Stimulated activated naive B cell treated with anti-CD40 and anti-IgM and Interleukin-4, amounts not matched to agents 10 μg/mL and 1 μg/mL and 100 μg/mL, for 72 hours (primary cell): ENCODE results near the gene SLC9A2.

ENCODE experiments used
- ATAC-seq, 2 donors: fragments of 150-1000 bp; cut with Tn5 transposase; replicated peaks; 2 replicates each; pipeline ENCODE4 v1.10.0; 2021; ENCODE audit warnings: moderate library complexity in 1 of 2
- DNase-seq: peaks from one replicate; pipeline ENCODE4 v3.0.0; 2021
- H3K27ac Mint-ChIP-seq: one replicate; pipeline ENCODE4 v1.8.0; 2022; ENCODE audit warnings: mild to moderate bottlenecking, mixed read lengths
- H3K27me3 Mint-ChIP-seq, 2 donors: one replicate each; pipeline ENCODE4 v1.8.0; 2022; ENCODE audit warnings: mixed read lengths in 2 of 2
- H3K36me3 Mint-ChIP-seq, 2 donors: one replicate each; pipeline ENCODE4 v1.8.0; 2022; ENCODE audit warnings: mixed read lengths in 2 of 2, mild to moderate bottlenecking in 1 of 2
- H3K4me1 Mint-ChIP-seq, 2 donors: one replicate each; pipeline ENCODE4 v1.8.0; 2022; ENCODE audit warnings: mixed read lengths in 2 of 2, mild to moderate bottlenecking in 1 of 2
- H3K4me3 Mint-ChIP-seq, 2 donors: one replicate each; pipeline ENCODE4 v1.8.0; 2022; ENCODE audit warnings: mild to moderate bottlenecking in 2 of 2, mixed read lengths in 2 of 2, moderate library complexity in 1 of 2
- H3K9me3 Mint-ChIP-seq, 2 donors: one replicate each; pipeline ENCODE4 v1.8.0; 2022; ENCODE audit warnings: mixed read lengths in 2 of 2, mild to moderate bottlenecking in 1 of 2

SLC9A2 gene, protein sequence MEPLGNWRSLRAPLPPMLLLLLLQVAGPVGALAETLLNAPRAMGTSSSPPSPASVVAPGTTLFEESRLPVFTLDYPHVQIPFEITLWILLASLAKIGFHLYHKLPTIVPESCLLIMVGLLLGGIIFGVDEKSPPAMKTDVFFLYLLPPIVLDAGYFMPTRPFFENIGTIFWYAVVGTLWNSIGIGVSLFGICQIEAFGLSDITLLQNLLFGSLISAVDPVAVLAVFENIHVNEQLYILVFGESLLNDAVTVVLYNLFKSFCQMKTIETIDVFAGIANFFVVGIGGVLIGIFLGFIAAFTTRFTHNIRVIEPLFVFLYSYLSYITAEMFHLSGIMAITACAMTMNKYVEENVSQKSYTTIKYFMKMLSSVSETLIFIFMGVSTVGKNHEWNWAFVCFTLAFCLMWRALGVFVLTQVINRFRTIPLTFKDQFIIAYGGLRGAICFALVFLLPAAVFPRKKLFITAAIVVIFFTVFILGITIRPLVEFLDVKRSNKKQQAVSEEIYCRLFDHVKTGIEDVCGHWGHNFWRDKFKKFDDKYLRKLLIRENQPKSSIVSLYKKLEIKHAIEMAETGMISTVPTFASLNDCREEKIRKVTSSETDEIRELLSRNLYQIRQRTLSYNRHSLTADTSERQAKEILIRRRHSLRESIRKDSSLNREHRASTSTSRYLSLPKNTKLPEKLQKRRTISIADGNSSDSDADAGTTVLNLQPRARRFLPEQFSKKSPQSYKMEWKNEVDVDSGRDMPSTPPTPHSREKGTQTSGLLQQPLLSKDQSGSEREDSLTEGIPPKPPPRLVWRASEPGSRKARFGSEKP

DNA sequence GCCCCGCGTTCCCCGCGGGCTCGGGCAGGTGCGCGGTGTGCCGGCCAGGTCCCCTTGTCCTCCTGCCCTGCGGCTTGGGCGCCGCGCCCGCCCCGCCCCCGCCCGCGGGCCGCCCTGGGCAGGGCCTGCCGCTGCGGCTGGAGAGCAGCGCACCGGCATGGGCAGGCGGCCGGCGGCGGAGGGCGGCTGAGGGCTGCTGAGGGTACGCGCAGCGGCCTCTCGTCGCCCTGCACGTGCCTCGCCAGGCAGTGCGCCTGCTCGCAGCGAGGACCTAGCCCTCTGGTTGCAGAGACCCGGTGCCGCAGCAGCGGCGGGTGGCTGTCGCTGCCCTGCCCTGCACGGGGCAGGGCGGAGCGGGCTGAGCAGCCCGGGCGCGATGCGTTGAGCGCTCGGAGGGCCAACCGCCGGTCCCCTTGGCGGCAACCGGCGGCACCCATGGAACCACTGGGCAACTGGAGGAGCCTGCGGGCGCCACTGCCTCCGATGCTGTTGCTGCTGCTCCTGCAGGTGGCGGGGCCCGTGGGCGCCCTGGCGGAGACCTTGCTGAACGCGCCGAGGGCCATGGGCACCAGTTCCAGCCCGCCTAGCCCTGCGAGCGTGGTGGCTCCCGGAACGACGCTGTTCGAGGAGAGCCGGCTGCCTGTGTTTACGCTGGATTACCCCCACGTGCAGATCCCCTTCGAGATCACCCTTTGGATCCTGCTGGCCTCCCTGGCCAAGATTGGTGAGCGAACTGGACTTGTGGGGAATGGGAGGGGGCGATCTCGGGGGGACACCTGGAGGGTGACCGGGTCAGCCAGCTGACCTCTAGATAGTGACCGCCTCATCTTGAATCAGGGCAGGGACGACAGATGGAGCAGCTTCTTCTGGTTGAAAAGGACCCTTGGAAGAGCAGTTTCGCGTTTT lies at the start of gene SLC9A2:
Gene SLC9A2 (plus strand): TSS at position 140 of the 906 bp plus-strand sequence. CDS start 296 bp downstream, at position 436.
- peaks cover 42% of the 10 kb centered on the region in 2 donors for H3K27me3 Mint-ChIP-seq
- peaks cover 8 to 15% of the 10 kb centered on the region in 2 donors for H3K4me1 Mint-ChIP-seq
- H3K27ac Mint-ChIP-seq: no peak within 1 kb of the TSS
- no peaks in the 10 kb centered on the region for H3K36me3 Mint-ChIP-seq
- DNase-seq (no peak), ATAC-seq (peak; percentile 42 to 44)
- no peaks in the 10 kb centered on the region for H3K9me3 Mint-ChIP-seq
- peak within 1 kb of the TSS; percentile 76 to 77 for H3K4me3 Mint-ChIP-seq

DNA sequence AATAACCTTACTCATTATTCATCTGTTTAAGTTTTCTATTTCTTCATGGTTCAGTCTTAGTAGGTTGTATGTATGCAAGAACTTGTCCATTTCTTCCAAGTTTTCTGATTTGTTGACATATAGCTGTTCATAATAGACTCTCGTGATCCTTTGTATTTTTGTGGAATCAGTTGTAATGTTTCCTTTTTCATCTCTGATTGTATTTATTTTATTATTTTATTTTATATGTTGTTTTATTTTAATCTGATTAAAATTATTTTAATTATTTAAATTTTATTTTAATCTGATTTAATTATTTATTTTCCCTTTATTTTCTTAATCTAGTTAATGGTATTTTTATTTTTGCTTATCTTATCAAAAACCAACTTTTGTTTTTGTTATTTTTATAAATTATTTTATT lies 43.5 kb upstream of the SLC9A2 start:
- Mint-ChIP-seq H3K4me3 (no peak overlapping the region), H3K36me3 (no peaks in the 10 kb centered on the region), H3K27me3 (peaks cover 10 to 11% of the 10 kb centered on the region in 2 donors), H3K9me3 (peaks cover 13% of the 10 kb centered on the region in 2 donors), H3K4me1 (no peaks in the 10 kb centered on the region), H3K27ac (no peak overlapping the region)
- DNase-seq: no peak
- no peak for ATAC-seq

DNA sequence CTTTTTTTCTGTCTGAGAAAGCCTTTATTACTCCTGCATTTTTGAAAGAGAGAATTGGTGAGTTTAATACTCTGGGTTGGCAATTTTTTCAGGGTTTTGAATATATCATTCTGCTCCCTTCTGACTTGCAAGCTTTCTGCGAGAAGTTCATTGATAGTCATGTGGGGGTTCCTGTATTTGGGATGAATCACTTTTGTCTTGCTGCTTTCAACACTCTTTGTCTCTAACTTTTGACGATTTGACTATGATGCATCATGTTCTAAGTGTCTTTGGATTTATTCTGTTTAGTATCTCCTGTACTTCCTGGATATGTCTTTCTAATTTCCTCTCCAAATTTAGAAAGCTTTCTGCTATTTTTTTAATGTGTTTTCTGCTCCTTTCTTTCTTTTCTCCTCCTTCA lies 41.0 kb upstream of the SLC9A2 start:
- H3K9me3 Mint-ChIP-seq: peaks cover 12 to 13% of the 10 kb centered on the region in 2 donors
- H3K27ac Mint-ChIP-seq: no peak overlapping the region
- H3K4me3 Mint-ChIP-seq: no peak overlapping the region
- H3K4me1 Mint-ChIP-seq: peaks cover 2 to 6% of the 10 kb centered on the region in 2 donors
- no peak for DNase-seq
- peaks cover 11 to 13% of the 10 kb centered on the region in 2 donors for H3K27me3 Mint-ChIP-seq
- ATAC-seq: no peak
- H3K36me3 Mint-ChIP-seq: no peaks in the 10 kb centered on the region

DNA sequence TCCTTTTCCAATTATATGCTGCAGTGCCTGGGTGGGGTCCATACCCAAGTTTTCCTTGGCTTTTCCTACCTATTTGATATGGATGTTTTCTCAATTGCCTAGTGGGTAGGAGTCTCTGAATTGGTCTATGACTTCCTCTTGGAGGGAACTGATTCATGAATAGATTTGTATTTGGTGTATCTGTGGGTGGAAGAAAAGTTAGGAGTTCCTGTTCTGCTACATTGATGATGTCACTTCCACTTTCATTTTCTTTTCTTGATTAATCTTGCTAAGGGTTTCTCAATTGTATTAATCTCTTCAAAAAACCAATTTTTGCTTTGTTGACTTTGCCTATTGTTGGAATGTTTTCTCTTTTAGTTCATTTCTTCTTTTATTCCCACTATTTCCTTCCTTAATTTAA lies 37.4 kb upstream of the SLC9A2 start:
- peaks cover 6 to 9% of the 10 kb centered on the region in 2 donors for H3K9me3 Mint-ChIP-seq
- peak overlapping the region; percentile 43 to 56 for H3K4me3 Mint-ChIP-seq
- H3K36me3 Mint-ChIP-seq: no peaks in the 10 kb centered on the region
- H3K27me3 Mint-ChIP-seq: peaks cover 5 to 14% of the 10 kb centered on the region in 2 donors
- ATAC-seq: peak; percentile 49 to 75
- H3K4me1 Mint-ChIP-seq: peaks cover 2 to 6% of the 10 kb centered on the region in 2 donors
- DNase-seq: no peak
- no peak overlapping the region for H3K27ac Mint-ChIP-seq

DNA sequence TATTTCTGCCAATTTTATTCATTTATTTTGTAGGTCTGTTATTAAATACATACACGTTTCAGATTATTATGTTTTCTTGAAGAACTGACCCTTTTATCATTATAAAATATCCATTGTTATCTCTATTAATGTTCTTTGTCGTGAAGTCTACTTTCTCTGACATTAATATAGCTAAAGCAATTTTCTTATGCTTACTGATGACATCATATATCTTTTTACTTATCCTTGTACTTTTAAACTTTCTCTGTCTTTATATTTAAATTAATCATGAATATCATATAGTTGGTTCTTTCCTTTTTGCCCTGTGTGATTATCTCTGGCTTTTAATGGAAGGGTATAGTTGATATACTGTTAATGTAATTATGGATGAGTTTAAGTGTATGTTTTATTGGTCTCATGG lies 36.5 kb upstream of the SLC9A2 start:
- no peak for ATAC-seq
- Mint-ChIP-seq H3K9me3 (peaks cover under 1 to 8% of the 10 kb centered on the region in 2 donors), H3K27ac (no peak overlapping the region), H3K27me3 (peaks cover 5 to 8% of the 10 kb centered on the region in 2 donors), H3K36me3 (no peaks in the 10 kb centered on the region), H3K4me1 (peaks cover 2 to 6% of the 10 kb centered on the region in 2 donors), H3K4me3 (no peak overlapping the region)
- DNase-seq: no peak

GRCh38 chr2:102585847-102586404 lies 33.4 kb upstream of the SLC9A2 start:
- H3K27me3 Mint-ChIP-seq: peaks cover 3 to 14% of the 10 kb centered on the region in 2 donors
- H3K4me3 Mint-ChIP-seq: no peak overlapping the region
- H3K36me3 Mint-ChIP-seq: no peaks in the 10 kb centered on the region
- peaks cover 2 to 6% of the 10 kb centered on the region in 2 donors for H3K4me1 Mint-ChIP-seq
- ATAC-seq (no peak), DNase-seq (no peak)
- peaks cover 0 to 6% of the 10 kb centered on the region in 2 donors for H3K9me3 Mint-ChIP-seq
- no peak overlapping the region for H3K27ac Mint-ChIP-seq

DNA sequence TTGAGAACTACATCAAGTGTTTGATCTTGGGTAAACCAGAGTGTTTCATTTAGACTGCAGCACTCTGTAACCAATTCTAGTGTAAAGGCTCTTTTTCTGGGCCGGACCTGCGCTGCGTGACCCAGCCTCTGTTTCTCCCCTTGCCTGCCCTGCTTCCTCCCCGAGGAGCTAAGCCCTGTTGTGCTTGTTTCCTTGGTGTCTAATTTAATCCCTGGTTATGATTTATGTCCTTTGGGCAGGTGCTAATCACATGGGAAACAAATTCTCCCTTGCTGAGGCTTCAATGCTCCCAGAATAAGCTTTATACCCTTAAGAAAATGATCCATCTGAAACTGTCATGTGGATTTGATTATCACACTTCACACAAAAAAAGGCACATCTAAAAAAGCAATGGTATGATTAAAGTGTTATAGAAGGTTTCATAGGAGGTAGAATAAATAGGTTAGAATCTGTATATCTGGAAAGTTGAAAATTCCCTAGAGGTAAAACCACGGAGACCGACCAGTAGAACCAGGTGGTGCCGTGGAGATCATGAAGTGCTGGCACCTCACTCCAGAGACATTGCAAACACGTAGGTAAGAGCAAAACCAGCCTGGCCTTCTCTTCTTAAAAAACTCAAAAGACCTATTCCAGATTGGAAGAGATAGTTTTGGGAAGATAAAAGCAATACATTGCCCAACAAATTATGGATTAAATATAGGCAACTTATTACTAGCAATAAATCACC lies 31.0 kb upstream of the SLC9A2 start:
- Mint-ChIP-seq H3K27ac (no peak overlapping the region), H3K9me3 (peaks cover 0 to 2% of the 10 kb centered on the region in 2 donors), H3K4me1 (no peaks in the 10 kb centered on the region), H3K27me3 (peaks cover 7 to 11% of the 10 kb centered on the region in 2 donors), H3K36me3 (no peaks in the 10 kb centered on the region), H3K4me3 (no peak overlapping the region)
- ATAC-seq (no peak), DNase-seq (no peak)

GRCh38 chr2:102589444-102589843 lies 29.9 kb upstream of the SLC9A2 start:
- no peak for DNase-seq

GRCh38 chr2:102591491-102592045 lies 27.8 kb upstream of the SLC9A2 start:
- DNase-seq (no peak), ATAC-seq (no peak)
- no peak overlapping the region for H3K27ac Mint-ChIP-seq
- H3K27me3 Mint-ChIP-seq: peaks cover 6 to 34% of the 10 kb centered on the region in 2 donors
- no peaks in the 10 kb centered on the region for H3K9me3 Mint-ChIP-seq
- H3K4me1 Mint-ChIP-seq: no peaks in the 10 kb centered on the region
- no peak overlapping the region for H3K4me3 Mint-ChIP-seq
- H3K36me3 Mint-ChIP-seq: no peaks in the 10 kb centered on the region

More at GRCh38 chr2:102589444-102589843, 29.9 kb upstream of the SLC9A2 start:
- Mint-ChIP-seq H3K27ac (no peak overlapping the region), H3K27me3 (peaks cover 4 to 20% of the 10 kb centered on the region in 2 donors), H3K4me1 (no peaks in the 10 kb centered on the region), H3K36me3 (no peaks in the 10 kb centered on the region), H3K4me3 (no peak overlapping the region), H3K9me3 (no peaks in the 10 kb centered on the region)
- ATAC-seq: no peak

GRCh38 chr2:102592601-102593000 lies 26.8 kb upstream of the SLC9A2 start:
- no peak for DNase-seq
- no peak for ATAC-seq
- Mint-ChIP-seq H3K9me3 (no peaks in the 10 kb centered on the region), H3K36me3 (no peaks in the 10 kb centered on the region), H3K27me3 (peaks cover 7 to 35% of the 10 kb centered on the region in 2 donors), H3K27ac (no peak overlapping the region), H3K4me1 (no peaks in the 10 kb centered on the region), H3K4me3 (no peak overlapping the region)

DNA sequence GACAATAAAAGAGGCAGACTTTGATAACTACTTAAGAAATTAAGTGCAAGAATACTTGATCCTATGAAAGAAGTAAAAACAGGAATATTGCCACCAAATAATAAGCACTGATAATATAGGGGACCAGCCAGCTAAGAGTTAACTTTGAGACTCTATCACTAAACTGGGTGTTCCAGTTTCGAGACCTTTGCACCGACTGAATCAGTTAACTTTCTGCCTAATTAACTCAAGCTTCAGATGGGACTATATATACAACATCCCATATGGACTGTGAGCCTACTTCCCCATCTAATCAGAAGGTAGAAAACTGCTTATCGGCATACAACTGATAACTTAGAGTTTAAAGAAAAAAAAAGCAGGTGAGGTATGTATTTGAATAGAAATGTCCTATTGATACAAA lies 25.8 kb upstream of the SLC9A2 start:
- H3K27me3 Mint-ChIP-seq: peaks cover 7 to 36% of the 10 kb centered on the region in 2 donors
- H3K4me1 Mint-ChIP-seq: no peaks in the 10 kb centered on the region
- no peak overlapping the region for H3K4me3 Mint-ChIP-seq
- H3K9me3 Mint-ChIP-seq: no peaks in the 10 kb centered on the region
- no peaks in the 10 kb centered on the region for H3K36me3 Mint-ChIP-seq
- ATAC-seq (no peak), DNase-seq (no peak)
- H3K27ac Mint-ChIP-seq: no peak overlapping the region

- Mint-ChIP-seq H3K27me3 (peaks cover 7 to 41% of the 10 kb centered on the region in 2 donors), H3K4me3 (no peak overlapping the region), H3K27ac (no peak overlapping the region), H3K36me3 (no peaks in the 10 kb centered on the region), H3K4me1 (no peaks in the 10 kb centered on the region), H3K9me3 (no peaks in the 10 kb centered on the region)
- no peak for DNase-seq
- ATAC-seq: no peak
Observed at GRCh38 chr2:102594445-102595016, 24.8 kb upstream of the SLC9A2 start.
